Prostate gland (tissue), 2 donors: Measurements from ENCODE around the gene CASP10.

ENCODE experiments used
- CTCF ChIP-seq, 4 experiments: fragments of 200-600 bp in 2 of 4; fragments of 450-650 bp in 2 of 4; sonication (generic) in 2 of 4; IDR thresholded peaks; 1 replicate in 3 of 4; 2 replicates in 1 of 4; pipeline ENCODE4 v1.5.1; 2016 to 2019; ENCODE audit warnings: antibody characterized with exemption in 4 of 4, mild to moderate bottlenecking in 2 of 4, moderate library complexity in 2 of 4
- POLR2A ChIP-seq: fragments of 450-650 bp; IDR thresholded peaks from one replicate; pipeline ENCODE4 v1.6.1; 2016; ENCODE audit warnings: antibody characterized with exemption, mild to moderate bottlenecking

- TF ChIP-seq CTCF (IDR thresholded peaks at IDR 0.05) (no peak), POLR2A (no peak)
These were observed 2.9 kb downstream of the CASP10 start for GRCh38 chr2:201185863-201186262.
